HG03064 (cell line): ENCODE data around the gene SBSN.

Experiments used
- ATAC-seq: cut with Tn5 transposase; IDR thresholded peaks from one replicate; pipeline ENCODE4 v1.9.1; 2021; ENCODE audit warnings: low read depth; ENCODE audit not compliant: unreplicated experiment

Gene SBSN

GRCh38 chr19:35528218-35529038 lies at the start of gene SBSN:
Gene SBSN (minus strand): TSS chr19:35528311. CDS start chr19:35528281, 30 bp downstream.
- no peak for ATAC-seq

- no peak for ATAC-seq
Observed at GRCh38 chr19:35571406-35571965, 43.4 kb upstream of the SBSN start.

- no peak for ATAC-seq
Observed at GRCh38 chr19:35569281-35569781, 41.2 kb upstream of the SBSN start.

GRCh38 chr19:35566738-35567137 lies 38.6 kb upstream of the SBSN start:
- no peak for ATAC-seq

- no peak for ATAC-seq
Observed at GRCh38 chr19:35565016-35565856, 37.1 kb upstream of the SBSN start.

- no peak for ATAC-seq
Observed at GRCh38 chr19:35563207-35563829, 35.2 kb upstream of the SBSN start, which contains the start of gene ATP4A. Gene ATP4A (minus strand): TSS chr19:35563658. CDS start chr19:35563629, 29 bp downstream.

- no peak for ATAC-seq
Observed at GRCh38 chr19:35562776-35563175, 34.7 kb upstream of the SBSN start.

GRCh38 chr19:35562336-35562735 lies 34.2 kb upstream of the SBSN start:
- ATAC-seq: no peak

- ATAC-seq: no peak
Observed at GRCh38 chr19:35561436-35561835, 33.3 kb upstream of the SBSN start.

- ATAC-seq: no peak
Observed at GRCh38 chr19:35560677-35561076, 32.6 kb upstream of the SBSN start.

GRCh38 chr19:35560271-35560670 lies 32.2 kb upstream of the SBSN start:
- ATAC-seq: no peak

GRCh38 chr19:35559781-35560180 lies 31.7 kb upstream of the SBSN start:
- ATAC-seq: no peak

- peak; percentile 72 for ATAC-seq
Observed at GRCh38 chr19:35559281-35559659, 31.2 kb upstream of the SBSN start.

- no peak for ATAC-seq
Observed at GRCh38 chr19:35558400-35559280, 30.5 kb upstream of the SBSN start.

GRCh38 chr19:35557539-35558399 lies 29.7 kb upstream of the SBSN start:
- no peak for ATAC-seq

GRCh38 chr19:35556846-35557538 lies 28.9 kb upstream of the SBSN start:
- ATAC-seq: no peak

- no peak for ATAC-seq
Observed at GRCh38 chr19:35556025-35556590, 28.0 kb upstream of the SBSN start.
